ENCODE results near the gene FAAP20.

Gene FAAP20

DNA sequence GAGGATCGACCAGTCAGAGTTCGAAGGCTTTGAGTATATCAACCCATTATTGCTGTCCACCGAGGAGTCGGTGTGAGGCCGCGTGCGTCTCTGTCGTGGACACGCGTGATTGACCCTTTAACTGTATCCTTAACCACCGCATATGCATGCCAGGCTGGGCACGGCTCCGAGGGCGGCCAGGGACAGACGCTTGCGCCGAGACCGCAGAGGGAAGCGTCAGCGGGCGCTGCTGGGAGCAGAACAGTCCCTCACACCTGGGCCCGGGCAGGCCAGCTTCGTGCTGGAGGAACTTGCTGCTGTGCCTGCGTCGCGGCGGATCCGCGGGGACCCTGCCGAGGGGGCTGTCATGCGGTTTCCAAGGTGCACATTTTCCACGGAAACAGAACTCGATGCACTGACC, 9.6 kb downstream of the FAAP20 start:
- Histone ChIP-seq H3K27ac (no peak overlapping the region), H3K4me3 (no peak overlapping the region)

DNA sequence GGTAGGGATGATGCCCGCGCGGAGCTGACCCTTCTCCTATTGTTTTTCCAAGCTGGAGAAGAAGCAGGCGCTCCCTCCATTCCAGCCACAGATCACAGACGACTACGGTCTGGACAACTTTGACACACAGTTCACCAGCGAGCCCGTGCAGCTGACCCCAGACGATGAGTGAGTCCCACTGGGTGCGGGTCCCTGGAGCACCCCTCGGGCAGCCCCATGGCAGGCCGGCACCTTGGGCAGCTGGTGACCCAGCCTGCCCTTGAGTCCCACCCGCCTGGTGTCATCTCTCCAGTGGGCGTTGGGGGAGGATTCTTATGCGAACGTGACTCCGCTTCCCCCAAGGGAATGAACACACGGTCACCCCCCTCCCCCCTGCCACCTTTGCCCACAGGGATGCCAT, 10.0 kb downstream of the FAAP20 start:
- Histone ChIP-seq H3K4me3 (no peak overlapping the region), H3K27ac (no peak overlapping the region)

GRCh38 chr1:2183937-2184334, 10.6 kb downstream of the FAAP20 start:
- no peak overlapping the region for H3K27ac ChIP-seq

GRCh38 chr1:2182376-2182775, 12.2 kb downstream of the FAAP20 start:
- Histone ChIP-seq H3K27ac (no peak overlapping the region), H3K4me3 (no peak overlapping the region)

More at GRCh38 chr1:2183937-2184334, 10.6 kb downstream of the FAAP20 start:
- no peak overlapping the region for H3K4me3 ChIP-seq

DNA sequence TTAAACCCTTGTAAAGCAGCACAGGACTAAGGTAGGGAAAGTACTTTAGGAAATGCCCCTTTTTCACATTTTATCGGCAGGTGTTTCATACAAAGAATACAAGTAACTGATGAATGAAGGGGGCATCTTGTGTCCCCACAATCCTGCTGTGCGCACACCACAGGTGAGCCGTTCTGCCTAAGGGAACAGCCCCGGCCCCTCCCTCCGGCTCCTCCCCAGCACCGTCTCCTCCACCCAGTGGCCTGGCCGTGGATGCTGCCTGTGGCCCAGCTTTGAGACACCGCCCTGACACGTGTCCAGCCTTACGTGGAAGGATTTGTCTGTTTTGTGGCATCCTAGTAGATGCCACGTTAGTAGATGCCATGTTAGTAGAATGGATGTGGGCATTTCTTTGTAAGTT, 12.8 kb downstream of the FAAP20 start:
- Histone ChIP-seq H3K4me3 (no peak overlapping the region), H3K27ac (no peak overlapping the region)

DNA sequence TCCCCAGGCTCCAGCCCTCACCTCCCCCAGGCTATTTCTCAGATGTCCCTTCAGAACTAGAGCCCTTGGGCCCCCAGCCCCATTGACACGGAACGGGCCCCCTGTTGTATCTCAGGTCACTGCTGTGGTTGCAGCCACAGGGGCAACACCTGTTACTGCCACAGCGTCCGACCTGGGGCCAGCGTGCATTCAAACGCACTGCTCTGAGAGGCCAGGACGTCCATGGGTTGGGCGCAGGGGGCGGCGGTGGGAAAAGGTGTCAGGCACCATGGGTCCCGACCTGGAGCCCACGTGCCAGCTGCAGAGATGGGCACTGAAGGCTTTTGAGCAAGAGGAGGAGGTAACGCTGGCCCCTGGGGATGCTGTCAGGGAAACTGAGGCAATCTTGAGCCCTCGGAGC, 13.3 kb downstream of the FAAP20 start:
- no peak overlapping the region for H3K27ac ChIP-seq
- no peak overlapping the region for H3K4me3 ChIP-seq

DNA sequence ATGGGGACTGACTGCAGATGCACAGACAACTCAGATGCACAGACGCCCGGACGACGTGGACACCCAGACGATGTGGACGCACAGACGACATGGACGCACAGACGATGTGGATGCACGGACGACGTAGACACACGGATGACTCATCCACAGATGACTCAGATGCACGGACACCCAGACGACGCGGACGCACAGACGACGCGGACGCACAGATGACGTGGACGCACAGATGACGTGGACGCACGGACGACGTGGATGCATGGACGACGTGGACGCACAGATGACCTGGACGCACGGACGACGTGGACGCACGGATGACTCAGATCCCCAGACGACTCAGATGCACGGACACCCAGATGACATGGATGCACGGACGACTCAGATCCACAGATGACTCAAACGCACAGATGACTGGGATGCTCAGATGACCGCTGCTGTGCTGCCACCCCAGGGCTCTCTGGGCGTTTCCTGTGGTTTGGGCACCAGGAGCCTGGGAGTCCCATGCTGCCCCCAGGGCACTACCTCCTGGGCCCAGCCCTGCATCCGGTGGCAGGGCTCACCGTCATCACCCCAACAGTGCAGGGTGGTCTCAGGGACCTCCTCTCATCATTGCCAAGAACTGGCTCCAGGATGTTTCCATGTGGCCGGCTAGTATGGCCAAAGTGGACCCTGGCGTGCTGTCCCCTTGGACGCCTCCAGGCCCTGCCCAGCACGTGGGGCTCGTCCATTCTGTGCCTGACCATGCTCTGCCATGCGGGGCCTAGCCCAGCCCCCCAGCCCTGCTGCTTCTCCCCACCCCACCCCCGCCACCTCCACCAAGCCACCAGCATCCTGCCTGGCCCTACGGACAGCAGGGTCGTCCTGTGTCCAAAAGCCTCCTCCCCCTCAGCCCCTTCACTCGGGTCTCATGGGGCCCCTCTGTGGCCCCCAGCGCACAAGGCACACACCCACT, 14.0 kb downstream of the FAAP20 start:
- H3K27ac ChIP-seq = no peak overlapping the region
- no peak overlapping the region for H3K4me3 ChIP-seq

GRCh38 chr1:2179283-2180013, 15.1 kb downstream of the FAAP20 start:
- H3K27ac ChIP-seq = no peak overlapping the region
- no peak overlapping the region for H3K4me3 ChIP-seq

DNA sequence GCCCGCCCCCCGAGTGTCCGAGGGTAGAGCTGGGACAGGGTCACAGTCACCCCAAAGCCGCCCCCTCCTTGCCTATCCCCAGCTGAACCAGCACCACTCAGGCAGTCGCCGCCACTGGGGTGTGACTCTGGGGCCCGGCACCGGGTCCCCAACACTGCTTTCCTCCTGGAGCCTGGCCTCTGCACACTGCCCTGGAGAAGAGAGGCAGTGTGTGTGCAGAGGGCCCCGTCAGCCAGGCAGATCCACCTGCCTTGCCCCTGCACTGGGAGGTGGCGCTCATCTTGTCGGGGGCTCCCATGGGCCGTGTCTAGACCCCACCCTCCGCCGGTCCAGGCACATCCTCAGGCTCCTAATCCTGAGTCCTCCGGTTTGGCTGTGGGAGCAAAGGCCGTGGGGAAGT, 15.7 kb downstream of the FAAP20 start:
- no peak overlapping the region for H3K4me3 ChIP-seq
- H3K27ac ChIP-seq = no peak overlapping the region

GRCh38 chr1:2177946-2178538, 16.5 kb downstream of the FAAP20 start:
- Histone ChIP-seq H3K27ac (no peak overlapping the region), H3K4me3 (no peak overlapping the region)

- Histone ChIP-seq H3K27ac (no peak overlapping the region), H3K4me3 (no peak overlapping the region)
Measured at GRCh38 chr1:2177541-2177940, 17.0 kb downstream of the FAAP20 start.

GRCh38 chr1:2176615-2177014, 18.0 kb downstream of the FAAP20 start:
- Histone ChIP-seq H3K27ac (no peak overlapping the region), H3K4me3 (no peak overlapping the region)

GRCh38 chr1:2175681-2176454, 18.7 kb downstream of the FAAP20 start:
- H3K27ac ChIP-seq = no peak overlapping the region

GRCh38 chr1:2175055-2175414, 19.5 kb downstream of the FAAP20 start:
- H3K27ac ChIP-seq = no peak overlapping the region
- H3K4me3 ChIP-seq = no peak overlapping the region

More at GRCh38 chr1:2175681-2176454, 18.7 kb downstream of the FAAP20 start:
- no peak overlapping the region for H3K4me3 ChIP-seq

DNA sequence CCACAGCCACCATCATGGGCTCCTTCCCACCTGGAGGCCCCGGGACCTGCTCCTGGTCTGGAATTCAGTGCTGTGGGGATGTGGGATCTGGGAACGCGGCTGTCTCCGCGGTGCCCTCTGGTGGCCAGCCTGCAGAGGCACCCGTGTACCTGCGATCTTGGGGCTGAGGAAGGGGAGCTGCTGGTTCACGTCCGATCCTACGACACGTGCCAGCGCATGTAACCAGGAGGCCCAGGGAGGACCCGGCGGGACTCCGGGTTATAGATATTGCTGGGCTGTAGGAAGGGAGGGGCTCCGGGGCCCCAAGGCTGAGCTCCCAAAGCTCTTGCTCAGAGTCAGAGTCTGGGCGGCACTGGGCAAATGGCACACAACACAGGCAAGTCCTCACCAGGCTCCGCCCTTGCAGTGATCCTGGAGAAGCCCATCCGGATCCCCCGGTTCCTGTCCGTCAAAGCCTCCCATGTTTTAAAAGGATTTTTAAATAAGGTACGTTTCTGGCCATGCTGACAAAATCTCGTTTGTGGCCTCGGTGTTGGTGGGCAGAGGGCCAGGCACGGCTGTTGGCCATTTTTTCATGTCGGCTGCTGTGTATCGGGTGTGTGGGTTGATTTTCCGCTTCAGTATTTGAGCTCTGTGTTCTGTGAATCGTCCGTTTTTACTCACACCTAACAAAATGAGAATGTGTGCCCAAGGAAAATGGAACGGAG, 20.1 kb downstream of the FAAP20 start:
- Histone ChIP-seq H3K27ac (peak overlapping the region in 1 of 21 experiments; percentile 34), H3K4me3 (peak overlapping the region in 4 of 7 experiments; percentile 6 to 29 (median 16))

DNA sequence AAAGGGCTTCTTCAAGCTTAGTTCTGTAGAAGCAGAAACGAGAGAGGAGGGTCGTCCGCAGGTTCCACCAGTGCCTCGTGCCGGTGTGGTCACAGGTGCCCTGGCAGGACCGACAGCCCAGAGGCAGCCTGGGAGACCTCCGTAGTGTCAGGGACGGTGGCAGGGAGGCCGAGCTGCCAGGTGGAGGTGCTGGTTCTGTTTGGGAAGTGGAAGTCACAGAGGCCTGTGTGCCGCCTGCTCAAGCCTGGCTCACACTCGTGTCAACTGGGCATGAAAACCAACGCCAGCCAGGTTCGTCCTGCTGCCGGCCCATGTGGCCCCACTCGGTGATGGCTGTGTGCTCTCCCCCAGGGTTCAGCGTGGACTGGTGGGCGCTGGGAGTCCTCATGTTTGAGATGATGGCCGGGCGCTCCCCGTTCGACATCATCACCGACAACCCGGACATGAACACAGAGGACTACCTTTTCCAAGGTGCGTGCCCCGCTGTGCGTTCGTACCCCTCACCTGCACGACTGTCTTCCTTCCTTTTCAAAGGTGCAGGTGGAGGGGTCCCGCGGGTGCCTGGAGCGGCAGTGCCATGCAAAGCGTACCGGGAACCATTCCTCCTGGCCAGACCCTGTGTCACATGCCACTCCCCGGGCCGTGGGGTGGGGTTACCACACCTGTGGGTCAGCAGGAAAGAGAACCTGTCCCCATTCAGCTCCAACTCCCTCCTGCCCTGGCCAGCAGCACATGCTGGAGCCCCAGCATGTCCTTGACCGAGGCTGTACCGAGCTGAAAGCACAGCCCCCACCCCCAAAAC, 20.8 kb downstream of the FAAP20 start:
- H3K27ac ChIP-seq = no peak overlapping the region
- H3K4me3 ChIP-seq = peak overlapping the region in 1 of 7 experiments; percentile 6

- H3K27ac ChIP-seq = no peak overlapping the region
- no peak overlapping the region for H3K4me3 ChIP-seq
Measured at GRCh38 chr1:2172551-2173146, 21.9 kb downstream of the FAAP20 start.

- no peak overlapping the region for H3K27ac ChIP-seq
- H3K4me3 ChIP-seq = no peak overlapping the region
Measured at GRCh38 chr1:2172012-2172411, 22.6 kb downstream of the FAAP20 start.

All from skin epidermis (tissue), 12 donors.